Suprapubic skin (tissue), 3 donors: Measurements from ENCODE around the gene GNAL.

Experiments
- EP300 ChIP-seq: sonication (generic); formaldehyde crosslinking; IDR thresholded peaks from one replicate; pipeline ENCODE4 v1.6.1; 2017; ENCODE audit warnings: antibody characterized with exemption
- POLR2A ChIP-seq, 2 donors: fragments of 450-650 bp; IDR thresholded peaks; one replicate each; pipeline ENCODE4 v1.6.1; 2017; ENCODE audit warnings: antibody characterized with exemption in 2 of 2, mild to moderate bottlenecking in 2 of 2, moderate library complexity in 2 of 2
- TF ChIP-seq, protein P1 (sequence below), 2 donors: fragments of 200-600 bp in 1 of 2; fragments of 450-650 bp in 1 of 2; sonication (generic) in 1 of 2; IDR thresholded peaks; one replicate each; pipeline ENCODE4 v1.5.1; 2016 to 2019; ENCODE audit warnings: antibody characterized with exemption in 2 of 2, mild to moderate bottlenecking in 1 of 2, moderate library complexity in 1 of 2

DNA sequence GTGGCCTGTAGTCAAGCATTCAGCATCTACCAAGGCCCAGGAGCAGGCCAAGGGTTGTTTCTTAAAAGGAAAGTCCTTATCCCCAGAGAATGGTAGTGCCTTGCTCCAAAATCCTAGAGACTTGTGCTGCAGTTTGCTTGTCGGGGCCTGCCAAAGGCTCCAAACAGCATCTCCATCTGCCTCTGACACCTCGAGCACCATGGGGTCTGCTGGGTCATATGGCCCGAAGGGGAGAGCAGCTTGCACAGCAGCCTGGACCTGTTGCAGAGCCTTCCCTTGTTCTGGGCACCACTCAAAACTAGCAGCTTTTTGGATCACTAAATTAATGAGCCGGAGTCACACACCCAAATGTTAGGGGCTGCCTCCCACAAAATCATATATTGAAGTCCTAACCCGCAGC, 35.7 kb downstream of the GNAL start:
- TF ChIP-seq EP300 (no peak), POLR2A (IDR thresholded peaks at IDR 0.05) (no peak)
- TF ChIP-seq, protein P1, sequence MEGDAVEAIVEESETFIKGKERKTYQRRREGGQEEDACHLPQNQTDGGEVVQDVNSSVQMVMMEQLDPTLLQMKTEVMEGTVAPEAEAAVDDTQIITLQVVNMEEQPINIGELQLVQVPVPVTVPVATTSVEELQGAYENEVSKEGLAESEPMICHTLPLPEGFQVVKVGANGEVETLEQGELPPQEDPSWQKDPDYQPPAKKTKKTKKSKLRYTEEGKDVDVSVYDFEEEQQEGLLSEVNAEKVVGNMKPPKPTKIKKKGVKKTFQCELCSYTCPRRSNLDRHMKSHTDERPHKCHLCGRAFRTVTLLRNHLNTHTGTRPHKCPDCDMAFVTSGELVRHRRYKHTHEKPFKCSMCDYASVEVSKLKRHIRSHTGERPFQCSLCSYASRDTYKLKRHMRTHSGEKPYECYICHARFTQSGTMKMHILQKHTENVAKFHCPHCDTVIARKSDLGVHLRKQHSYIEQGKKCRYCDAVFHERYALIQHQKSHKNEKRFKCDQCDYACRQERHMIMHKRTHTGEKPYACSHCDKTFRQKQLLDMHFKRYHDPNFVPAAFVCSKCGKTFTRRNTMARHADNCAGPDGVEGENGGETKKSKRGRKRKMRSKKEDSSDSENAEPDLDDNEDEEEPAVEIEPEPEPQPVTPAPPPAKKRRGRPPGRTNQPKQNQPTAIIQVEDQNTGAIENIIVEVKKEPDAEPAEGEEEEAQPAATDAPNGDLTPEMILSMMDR (IDR thresholded peaks at IDR 0.05) = no peak
